HG02571 (cell line): ENCODE results near the gene TTC8.
"Not testable (repeated sequence)": the region's sequence is repeated elsewhere in the genome, so short reads cannot be mapped to it uniquely, and the experiment has no call there.

Experiments used
- ATAC-seq: cut with Tn5 transposase; IDR thresholded peaks from one replicate; pipeline ENCODE4 v1.9.1; 2021; ENCODE audit warnings: mild to moderate bottlenecking, moderate library complexity; ENCODE audit not compliant: unreplicated experiment

The TTC8 gene

GRCh38 chr14:88823968-88824313 is 510 bp upstream of the TTC8 start:
- ATAC-seq: no peak

- no peak for ATAC-seq
Observed at GRCh38 chr14:88825078-88825458, 617 bp downstream of the TTC8 start.

DNA sequence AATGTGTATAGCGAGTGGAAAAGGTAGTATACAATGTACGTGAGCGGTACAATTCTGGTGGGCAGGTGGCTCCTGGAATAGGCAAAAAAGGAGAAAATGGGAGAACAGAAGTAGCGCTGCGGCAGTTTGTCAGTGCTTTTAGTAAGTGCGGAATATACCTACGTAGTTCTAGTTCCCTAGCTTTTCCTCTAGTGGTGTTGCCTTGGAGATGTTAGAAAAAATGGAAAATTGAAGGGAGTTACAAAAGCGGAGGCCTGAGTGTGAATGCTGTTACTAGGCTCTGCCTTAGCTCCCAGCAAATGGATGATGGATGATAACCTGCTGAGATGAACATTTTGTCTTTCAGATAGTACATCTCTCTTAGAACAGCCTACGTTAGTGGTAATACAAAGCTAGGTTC is 1.1 kb downstream of the TTC8 start:
- ATAC-seq: no peak

DNA sequence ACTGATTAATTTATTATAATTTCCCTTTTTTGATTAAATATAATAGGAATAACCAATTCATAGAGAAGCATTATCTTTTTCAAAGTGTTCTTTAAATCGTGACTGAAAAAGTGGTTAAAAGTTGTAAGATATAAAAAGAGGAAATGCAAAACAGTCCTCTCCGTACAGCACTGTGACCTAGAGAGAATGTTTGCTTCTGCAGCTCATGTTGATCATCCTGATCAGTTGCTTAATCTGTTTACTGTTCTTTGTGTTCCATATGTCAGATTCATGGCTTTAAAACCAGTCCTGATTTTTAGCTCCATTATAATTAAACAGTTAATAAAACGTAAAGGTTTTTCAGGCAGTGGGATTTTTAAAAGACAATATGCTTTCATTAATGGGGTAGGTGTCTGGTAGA is 4.7 kb downstream of the TTC8 start:
- no peak for ATAC-seq

- ATAC-seq: no peak
Observed at GRCh38 chr14:88829685-88830302, 5.3 kb downstream of the TTC8 start.

- no peak for ATAC-seq
Observed at GRCh38 chr14:88831284-88831683, 6.8 kb downstream of the TTC8 start.

DNA sequence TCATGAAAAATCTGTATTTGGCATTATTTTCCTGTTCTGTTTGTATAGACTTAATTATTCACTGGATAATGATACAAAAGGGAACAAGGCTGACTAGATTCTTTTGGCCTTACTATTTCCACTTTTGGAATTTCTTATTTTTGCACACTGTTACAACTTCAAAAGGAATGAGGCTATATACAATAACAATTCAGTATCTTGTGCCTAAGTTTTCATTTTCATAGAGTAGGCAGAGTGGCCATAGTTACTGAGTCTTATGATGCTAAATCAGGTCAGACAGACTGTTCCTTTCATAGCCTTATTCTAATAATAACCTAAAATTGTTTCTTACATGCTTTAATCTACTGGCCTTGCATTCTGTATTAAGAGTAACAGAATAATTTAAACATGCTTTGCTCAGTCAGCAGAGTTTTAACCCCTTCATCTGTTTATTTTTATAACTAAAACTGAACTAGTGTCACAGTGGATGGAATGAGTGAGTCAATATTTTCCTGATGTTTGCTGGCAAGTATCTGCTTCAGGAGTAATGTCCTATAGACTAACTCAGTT is 10.5 kb downstream of the TTC8 start:
- ATAC-seq: no peak

DNA sequence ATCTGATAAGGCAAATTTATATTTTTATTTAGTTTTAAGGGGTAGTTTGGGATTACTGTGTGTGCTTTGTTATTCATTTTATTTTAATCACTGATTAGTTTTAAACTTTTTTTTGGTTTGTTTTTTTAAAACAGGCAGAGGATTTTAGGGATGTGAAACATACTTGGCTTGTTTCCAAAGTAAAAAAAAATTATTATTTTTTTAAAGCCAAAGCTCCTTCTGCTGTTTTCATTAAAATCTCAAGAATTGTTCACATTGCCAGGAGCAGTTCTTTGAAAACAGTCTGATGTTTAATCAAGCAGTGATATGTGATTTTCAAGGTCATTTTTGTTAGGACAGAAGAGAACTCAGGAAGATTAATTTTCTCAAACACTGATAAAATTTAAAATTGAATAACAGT is 11.2 kb downstream of the TTC8 start:
- no peak for ATAC-seq

DNA sequence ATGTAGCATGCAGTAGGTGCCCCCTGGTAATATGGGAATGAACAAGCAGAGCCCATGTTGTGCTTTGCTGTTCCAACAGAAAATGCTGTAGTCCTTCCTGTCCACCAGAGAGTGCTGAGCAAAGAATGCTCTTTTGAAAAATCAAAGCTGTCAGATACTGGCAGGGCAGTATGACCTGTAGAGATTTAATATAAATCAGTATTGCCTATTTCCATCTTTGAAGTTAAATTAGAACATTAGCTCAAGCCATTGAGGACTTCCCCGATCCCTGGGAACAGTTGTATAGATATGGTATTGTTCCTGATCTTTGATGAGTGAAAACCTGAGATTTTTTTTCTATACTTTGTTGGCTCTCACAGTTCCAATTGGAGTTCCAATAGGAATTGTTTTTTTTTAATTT is 13.0 kb downstream of the TTC8 start:
- no peak for ATAC-seq

- ATAC-seq: no peak
Observed at GRCh38 chr14:88838015-88838414, 13.6 kb downstream of the TTC8 start.

DNA sequence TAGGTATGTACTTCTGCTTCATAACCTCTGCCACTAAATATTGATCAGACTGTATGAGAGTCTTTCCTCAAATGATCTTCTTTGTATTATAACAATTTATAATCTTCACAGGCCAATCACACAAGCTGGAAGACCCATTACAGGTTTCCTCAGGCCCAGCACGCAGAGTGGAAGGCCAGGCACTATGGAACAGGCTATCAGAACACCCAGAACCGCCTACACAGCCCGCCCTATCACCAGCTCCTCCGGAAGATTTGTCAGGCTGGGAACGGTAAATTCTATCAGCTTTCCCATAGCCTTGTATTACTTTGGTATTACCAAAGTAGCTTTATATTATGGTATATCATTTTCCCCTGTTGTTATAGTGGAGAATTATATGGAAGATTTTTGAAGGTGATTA is 16.5 kb downstream of the TTC8 start:
- no peak for ATAC-seq

- ATAC-seq: no peak
Observed at GRCh38 chr14:88841741-88842140, 17.3 kb downstream of the TTC8 start.

DNA sequence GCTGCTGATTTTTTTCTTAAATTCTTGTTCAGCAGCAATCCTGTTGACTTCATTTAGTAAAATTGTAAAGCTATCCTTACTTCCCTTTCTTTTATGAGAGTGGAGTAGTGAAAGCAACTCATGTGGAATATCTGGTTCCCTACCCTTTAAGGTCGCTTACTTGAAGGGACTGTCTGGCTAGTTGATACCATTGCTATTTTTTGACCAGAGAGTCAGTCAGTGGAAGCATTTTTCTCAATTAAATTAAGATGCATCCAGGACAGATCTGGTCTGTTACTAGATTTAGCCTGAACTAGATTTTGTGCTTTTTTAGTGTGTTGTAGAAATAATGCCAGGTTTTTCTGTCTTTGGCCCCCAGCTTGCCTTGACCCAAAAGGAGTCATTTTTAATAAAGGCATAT is 18.0 kb downstream of the TTC8 start:
- ATAC-seq: no peak

GRCh38 chr14:88844980-88845491 is 20.6 kb downstream of the TTC8 start:
- no peak for ATAC-seq

DNA sequence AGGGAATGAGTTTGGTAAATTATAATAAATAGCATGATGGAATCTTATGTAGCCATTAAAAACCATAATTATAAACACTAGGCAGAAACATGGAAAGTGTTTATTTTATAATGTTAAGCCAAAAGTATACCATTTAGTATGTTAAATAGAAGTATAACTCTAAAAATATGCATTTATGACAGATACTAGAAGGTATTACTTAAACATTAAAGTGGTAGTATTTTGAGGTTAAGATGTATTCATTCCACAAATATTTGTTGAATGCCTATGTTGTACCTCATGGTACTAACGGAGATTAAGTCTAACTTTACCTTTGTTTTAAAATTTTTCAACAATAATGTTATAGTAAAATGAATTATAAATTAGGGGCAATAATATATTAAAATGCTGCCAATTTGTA is 24.1 kb downstream of the TTC8 start:
- ATAC-seq: no peak

- no peak for ATAC-seq
Observed at GRCh38 chr14:88849716-88850115, 25.3 kb downstream of the TTC8 start.

- no peak for ATAC-seq
Observed at GRCh38 chr14:88851587-88851986, 27.1 kb downstream of the TTC8 start.

DNA sequence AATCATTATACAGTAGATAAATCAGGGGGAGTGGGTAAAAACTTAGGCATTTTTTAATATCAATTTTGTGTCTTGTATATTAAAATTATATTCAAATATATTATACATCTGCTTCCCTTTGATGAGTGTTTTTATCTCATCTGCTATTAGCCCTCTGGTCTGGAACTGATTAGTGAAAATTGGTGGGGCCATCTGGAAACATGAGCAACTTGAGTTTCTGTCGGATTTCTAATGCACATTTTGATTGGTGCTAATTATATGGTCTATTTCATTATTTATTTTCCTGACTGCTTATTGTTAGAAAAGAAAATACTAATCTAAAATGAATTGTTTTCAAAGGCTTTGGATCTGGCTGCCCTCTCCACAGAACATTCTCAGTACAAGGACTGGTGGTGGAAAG is 28.2 kb downstream of the TTC8 start:
- no peak for ATAC-seq

DNA sequence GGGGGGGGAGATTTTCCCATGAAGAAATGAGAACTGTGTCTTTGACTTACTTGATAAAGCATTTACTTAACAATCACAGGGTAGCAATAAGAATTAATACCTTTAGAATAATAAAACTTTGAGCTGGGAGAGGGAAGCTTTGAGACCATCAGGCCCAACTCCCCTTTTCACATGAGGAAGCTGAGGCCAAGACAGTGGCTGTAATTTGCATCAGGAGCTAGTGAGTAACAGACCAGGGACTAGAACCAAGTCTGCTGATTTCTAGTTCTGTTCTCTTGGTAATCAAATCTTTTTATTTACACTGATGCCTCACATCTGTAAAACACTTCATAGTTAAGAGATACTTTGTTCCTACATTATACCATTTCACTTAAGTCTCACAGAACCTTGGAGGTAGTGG is 28.7 kb downstream of the TTC8 start:
- no peak for ATAC-seq

- no peak for ATAC-seq
Observed at GRCh38 chr14:88856786-88857366, 32.4 kb downstream of the TTC8 start.

GRCh38 chr14:88857861-88858260 is 33.4 kb downstream of the TTC8 start:
- ATAC-seq: not testable (repeated sequence)

DNA sequence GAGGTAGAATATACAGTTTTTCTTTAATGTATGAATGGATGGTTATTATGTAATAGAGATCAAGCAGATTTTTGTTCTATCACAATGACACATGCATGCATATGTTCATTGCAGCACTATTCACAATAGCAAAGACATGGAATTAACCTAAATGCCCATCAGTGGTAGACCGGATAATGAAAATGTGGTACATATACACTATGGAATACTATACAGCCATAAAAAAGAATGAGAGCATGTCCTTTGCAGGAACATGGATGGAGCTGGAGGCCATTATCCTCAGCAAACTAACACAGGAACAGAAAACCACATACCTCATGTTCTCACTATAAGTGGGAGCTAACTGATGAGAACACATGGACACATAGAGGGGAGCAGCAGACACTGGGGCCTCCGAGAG is 34.7 kb downstream of the TTC8 start:
- not testable (repeated sequence) for ATAC-seq

DNA sequence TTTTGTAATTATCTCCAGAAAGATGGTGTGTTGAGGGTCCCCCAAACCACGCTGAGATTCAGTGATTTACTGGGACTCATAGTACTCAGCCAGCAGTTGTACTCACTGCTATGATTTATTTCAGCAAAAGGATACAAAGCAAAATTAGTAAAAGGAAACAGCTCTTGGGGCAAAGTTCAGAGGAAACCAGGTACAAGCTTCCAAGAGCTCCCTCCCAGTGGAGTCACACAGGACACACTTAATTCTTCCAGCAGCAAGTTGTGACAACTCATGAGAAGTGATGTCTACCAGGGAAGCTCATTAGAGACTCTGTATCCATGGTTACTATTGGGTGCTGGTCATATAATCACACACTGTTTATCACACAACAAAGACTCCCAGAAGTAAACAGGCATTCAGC is 38.7 kb downstream of the TTC8 start:
- no peak for ATAC-seq
